Fibroblast of peridontal ligament (primary cell): ENCODE measurements around the gene PARD3.
"Not testable (repeated sequence)": the region's sequence is repeated elsewhere in the genome, so short reads cannot be mapped to it uniquely, and the experiment has no call there.

Experiments
- DNase-seq: peaks from one replicate; pipeline ENCODE4 v3.0.0-alpha.2; 2010; ENCODE audit errors: extremely low read depth

PARD3 gene

GRCh38 chr10:34427158-34427910 lies 387.8 kb downstream of the PARD3 start:
- DNase-seq, result not testable (repeated sequence)

- DNase-seq, result not testable (repeated sequence)
These were observed 388.4 kb downstream of the PARD3 start for GRCh38 chr10:34426538-34427157.

- DNase-seq, result no peak
These were observed 389.1 kb downstream of the PARD3 start for GRCh38 chr10:34426041-34426440.

- DNase-seq, result peak; percentile 66
These were observed 391.1 kb downstream of the PARD3 start for GRCh38 chr10:34423673-34424625.

GRCh38 chr10:34420795-34421194 lies 394.3 kb downstream of the PARD3 start:
- no peak for DNase-seq

- no peak for DNase-seq
These were observed 394.8 kb downstream of the PARD3 start for GRCh38 chr10:34420273-34420672.

- no peak for DNase-seq
These were observed 400.1 kb downstream of the PARD3 start for GRCh38 chr10:34415039-34415438.

GRCh38 chr10:34413756-34414587 lies 401.1 kb downstream of the PARD3 start:
- DNase-seq, result no peak

- DNase-seq, result no peak
These were observed 401.9 kb downstream of the PARD3 start for GRCh38 chr10:34413214-34413613.

GRCh38 chr10:34408956-34409355 lies 406.1 kb downstream of the PARD3 start:
- no peak for DNase-seq

- DNase-seq, result no peak
These were observed 406.7 kb downstream of the PARD3 start for GRCh38 chr10:34408381-34408780.

GRCh38 chr10:34407324-34407805 lies 407.7 kb downstream of the PARD3 start:
- peak; percentile 36 for DNase-seq

GRCh38 chr10:34406463-34407323 lies 408.4 kb downstream of the PARD3 start:
- no peak for DNase-seq

- peak; percentile 36 for DNase-seq
These were observed 409.3 kb downstream of the PARD3 start for GRCh38 chr10:34405611-34406462.

- DNase-seq, result peak; percentile 44
These were observed 411.6 kb downstream of the PARD3 start for GRCh38 chr10:34403512-34403911.

- DNase-seq, result no peak
These were observed 415.0 kb downstream of the PARD3 start for GRCh38 chr10:34400075-34400474.

GRCh38 chr10:34399013-34399412 lies 416.1 kb downstream of the PARD3 start:
- no peak for DNase-seq

- peak; percentile 61 for DNase-seq
These were observed 417.8 kb downstream of the PARD3 start for GRCh38 chr10:34397324-34397723.

- no peak for DNase-seq
These were observed 418.4 kb downstream of the PARD3 start for GRCh38 chr10:34396663-34397062.
